LNCaP clone FGC (cell line): Measurements from ENCODE around the gene RAP2C.

ENCODE experiments used
- DNase-seq: peaks from one replicate; pipeline ENCODE4 v3.0.0-alpha.2; 2011; ENCODE audit warnings: low read depth
- H3K4me3 ChIP-seq: 2 replicates; pipeline ENCODE4 v1.5.1; 2011; ENCODE audit warnings: mild to moderate bottlenecking, low read depth, low read length, control low read depth
- TF ChIP-seq, protein P1 (sequence below): IDR thresholded peaks from 2 replicates; pipeline ENCODE4 v1.5.1; 2012; ENCODE audit warnings: mild to moderate bottlenecking; ENCODE audit not compliant: control insufficient read depth, insufficient read depth; ENCODE audit errors: extremely low read depth

Gene RAP2C

GRCh38 chrX:132219343-132219768 lies at the start of gene RAP2C:
TSS of gene RAP2C (minus strand) at chrX:132219447. CDS start at chrX:132217268, 2,179 bp downstream.
- DNase-seq, result no peak
- TF ChIP-seq, protein P1, sequence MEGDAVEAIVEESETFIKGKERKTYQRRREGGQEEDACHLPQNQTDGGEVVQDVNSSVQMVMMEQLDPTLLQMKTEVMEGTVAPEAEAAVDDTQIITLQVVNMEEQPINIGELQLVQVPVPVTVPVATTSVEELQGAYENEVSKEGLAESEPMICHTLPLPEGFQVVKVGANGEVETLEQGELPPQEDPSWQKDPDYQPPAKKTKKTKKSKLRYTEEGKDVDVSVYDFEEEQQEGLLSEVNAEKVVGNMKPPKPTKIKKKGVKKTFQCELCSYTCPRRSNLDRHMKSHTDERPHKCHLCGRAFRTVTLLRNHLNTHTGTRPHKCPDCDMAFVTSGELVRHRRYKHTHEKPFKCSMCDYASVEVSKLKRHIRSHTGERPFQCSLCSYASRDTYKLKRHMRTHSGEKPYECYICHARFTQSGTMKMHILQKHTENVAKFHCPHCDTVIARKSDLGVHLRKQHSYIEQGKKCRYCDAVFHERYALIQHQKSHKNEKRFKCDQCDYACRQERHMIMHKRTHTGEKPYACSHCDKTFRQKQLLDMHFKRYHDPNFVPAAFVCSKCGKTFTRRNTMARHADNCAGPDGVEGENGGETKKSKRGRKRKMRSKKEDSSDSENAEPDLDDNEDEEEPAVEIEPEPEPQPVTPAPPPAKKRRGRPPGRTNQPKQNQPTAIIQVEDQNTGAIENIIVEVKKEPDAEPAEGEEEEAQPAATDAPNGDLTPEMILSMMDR, result peak; percentile 58
- H3K4me3 ChIP-seq, result peak within 1 kb of the TSS; percentile 70

DNA sequence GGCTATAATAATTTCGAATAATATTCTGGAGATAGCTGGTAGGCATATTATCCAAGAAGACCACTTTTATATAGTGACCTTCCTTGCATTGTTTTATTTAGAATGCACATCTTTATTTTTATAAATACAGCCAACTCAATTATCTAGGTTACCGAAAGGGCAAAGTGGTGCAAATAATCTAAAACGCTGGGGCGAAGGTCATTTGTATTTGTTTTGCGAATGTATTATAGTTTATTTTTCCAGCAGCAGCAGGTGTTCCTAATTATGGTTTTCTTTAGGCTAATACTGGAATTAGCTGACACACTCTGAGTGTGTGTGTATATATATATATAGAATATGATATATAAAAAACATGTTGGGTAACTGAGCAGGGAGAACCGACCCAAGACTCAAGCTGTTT lies 48.1 kb upstream of the RAP2C start:
- no peak overlapping the region for H3K4me3 ChIP-seq
- TF ChIP-seq, protein P1, result no peak
- no peak for DNase-seq

GRCh38 chrX:132266583-132267355 lies 47.5 kb upstream of the RAP2C start:
- H3K4me3 ChIP-seq, result no peak overlapping the region
- DNase-seq, result no peak
- TF ChIP-seq, protein P1, result no peak

DNA sequence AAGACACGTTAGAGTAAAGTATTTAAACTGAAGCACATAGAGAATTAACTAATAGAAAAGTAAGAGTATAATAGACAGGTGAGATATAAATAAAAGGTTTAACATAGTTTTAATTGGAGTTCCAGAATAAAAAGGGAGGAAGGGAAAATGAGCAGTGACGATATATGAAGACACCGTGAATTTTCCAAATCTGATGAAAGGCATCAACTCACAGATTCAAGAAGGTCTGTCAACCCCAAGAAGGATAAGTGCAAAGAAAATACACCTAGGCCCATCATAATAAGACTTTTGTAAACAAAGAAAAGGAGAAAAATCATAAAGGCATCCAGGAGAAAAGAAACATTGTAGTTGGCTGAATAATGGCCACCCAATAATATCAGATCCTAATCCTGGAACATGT lies 43.9 kb upstream of the RAP2C start:
- no peak for DNase-seq
- H3K4me3 ChIP-seq, result no peak overlapping the region
- TF ChIP-seq, protein P1, result no peak

- TF ChIP-seq, protein P1, result no peak
- DNase-seq, result no peak
- H3K4me3 ChIP-seq, result no peak overlapping the region
Observed at GRCh38 chrX:132258509-132258908, 39.3 kb upstream of the RAP2C start.

DNA sequence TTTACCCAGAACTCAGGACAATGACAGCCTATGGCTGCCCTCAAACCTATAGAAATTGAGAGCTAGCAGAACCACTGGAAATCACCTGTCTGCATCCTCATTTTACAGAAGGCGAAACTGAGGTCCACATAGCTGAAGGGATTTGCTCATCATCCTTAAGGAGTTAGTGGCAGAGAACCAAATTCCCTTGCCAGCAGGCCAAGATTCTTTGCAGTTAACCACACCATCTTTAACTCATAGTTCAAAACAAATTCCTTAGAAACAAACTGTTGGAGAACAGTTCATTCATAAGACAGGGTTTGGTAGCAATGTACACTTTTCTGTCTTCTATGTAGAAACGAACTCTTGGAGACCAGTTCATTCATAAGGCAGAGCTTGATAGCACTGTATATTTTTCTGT lies 37.9 kb upstream of the RAP2C start:
- no peak overlapping the region for H3K4me3 ChIP-seq
- TF ChIP-seq, protein P1, result no peak
- DNase-seq, result no peak

GRCh38 chrX:132236121-132236520 lies 16.9 kb upstream of the RAP2C start:
- DNase-seq, result no peak
- no peak overlapping the region for H3K4me3 ChIP-seq

More at GRCh38 chrX:132236121-132236520, 16.9 kb upstream of the RAP2C start:
- TF ChIP-seq, protein P1, result no peak
